ENCODE measurements around the gene IGF2BP2. TPM values are rescaled to one million over a fixed set of nuclear protein-coding genes. Genes with fewer than 3 reads are reported as not detected.
A peak's percentile ranks its signal among the peaks of the same experiment; 100 is the strongest.

IGF2BP2 gene
- total RNA-seq, 2 donors from 2014 or later, result 143 to 162 TPM

- peaks cover 4% of the 10 kb centered on the region for H3K27me3 Mint-ChIP-seq (ENCODE audit: insufficient read depth)
- peak overlapping the region; percentile 83 for H3K4me3 ChIP-seq (ENCODE audit: low read length)
- H3K4me1 Mint-ChIP-seq, result peaks cover 20% of the 10 kb centered on the region
- H3K9me3 Mint-ChIP-seq, result peaks cover 43% of the 10 kb centered on the region
- 1 to 3% methylated on average over 21 to 90 of the region's 90 CpGs for WGBS, 2 experiments (ENCODE audit: insufficient coverage in 1 of 2, insufficient read length in 1 of 2)
- peaks cover 45% of the 10 kb centered on the region for H3K36me3 Mint-ChIP-seq (ENCODE audit: low read depth)
- H3K36me3 ChIP-seq (ENCODE audit: control insufficient read depth, insufficient read depth, low read length), result peaks cover 39% of the 10 kb centered on the region
- H3K27ac Mint-ChIP-seq, result peak overlapping the region; percentile 85
- H3K27me3 ChIP-seq (ENCODE audit: control insufficient read depth, insufficient read depth, low read length, poor library complexity, severe bottlenecking), result no peaks in the 10 kb centered on the region
- H3K27ac ChIP-seq (ENCODE audit: low read depth, low read length), result peak overlapping the region; percentile 75
- H3K9me3 ChIP-seq (ENCODE audit: control insufficient read depth, low read length), result peaks cover 36% of the 10 kb centered on the region
- peaks cover 3% of the 10 kb centered on the region for H3K4me1 ChIP-seq (ENCODE audit: control insufficient read depth, insufficient read depth, low read length)
- H3K9ac ChIP-seq (ENCODE audit: extremely low read depth, low read length, poor library complexity, severe bottlenecking), result peak overlapping the region; percentile 61
- peak overlapping the region; percentile 95 for H3K4me3 Mint-ChIP-seq
- DNase-seq, result peak; percentile 87
- no peak for TF ChIP-seq CTCF (conservative IDR thresholded peaks at IDR 0.05)
These were observed 1.0 kb upstream of the IGF2BP2 start for GRCh38 chr3:185825639-185826481.

- peaks cover 32% of the 10 kb centered on the region for H3K4me1 Mint-ChIP-seq
These were observed 514 bp downstream of the IGF2BP2 start for GRCh38 chr3:185824051-185825005.

More at GRCh38 chr3:185824051-185825005, 514 bp downstream of the IGF2BP2 start:
- H3K27me3 Mint-ChIP-seq (ENCODE audit: insufficient read depth), result peaks cover 4% of the 10 kb centered on the region
- H3K9me3 ChIP-seq (ENCODE audit: control insufficient read depth, low read length), result peaks cover 21% of the 10 kb centered on the region
- peak; percentile 80 for DNase-seq
- H3K9me3 Mint-ChIP-seq, result peaks cover 28% of the 10 kb centered on the region
- peak overlapping the region; percentile 95 for H3K27ac ChIP-seq (ENCODE audit: low read depth, low read length)
- 0% methylated on average over 85 of the region's 89 CpGs; no CpG with 5 or more reads in 1 of the 2 experiments for whole genome bisulfite sequencing, 2 experiments (ENCODE audit: insufficient coverage in 1 of 2, insufficient read length in 1 of 2)
- H3K4me3 Mint-ChIP-seq, result peak overlapping the region; percentile 95
- H3K9ac ChIP-seq (ENCODE audit: extremely low read depth, low read length, poor library complexity, severe bottlenecking), result peak overlapping the region; percentile 96
- H3K36me3 Mint-ChIP-seq (ENCODE audit: low read depth), result peaks cover 29% of the 10 kb centered on the region
- H3K27me3 ChIP-seq (ENCODE audit: control insufficient read depth, insufficient read depth, low read length, poor library complexity, severe bottlenecking), result no peaks in the 10 kb centered on the region
- H3K27ac Mint-ChIP-seq, result peak overlapping the region; percentile 98
- H3K36me3 ChIP-seq (ENCODE audit: control insufficient read depth, insufficient read depth, low read length), result peaks cover 27% of the 10 kb centered on the region
- peak overlapping the region; percentile 93 for H3K4me3 ChIP-seq (ENCODE audit: low read length)
- TF ChIP-seq CTCF (conservative IDR thresholded peaks at IDR 0.05), result no peak
- peaks cover 3% of the 10 kb centered on the region for H3K4me1 ChIP-seq (ENCODE audit: control insufficient read depth, insufficient read depth, low read length)

Data from endodermal cell (in vitro differentiated cells).